ENCODE results near the gene OR1S2. TPM values are rescaled to one million over a fixed set of nuclear protein-coding genes. Genes with fewer than 3 reads are reported as not detected.

OR1S2 gene, protein sequence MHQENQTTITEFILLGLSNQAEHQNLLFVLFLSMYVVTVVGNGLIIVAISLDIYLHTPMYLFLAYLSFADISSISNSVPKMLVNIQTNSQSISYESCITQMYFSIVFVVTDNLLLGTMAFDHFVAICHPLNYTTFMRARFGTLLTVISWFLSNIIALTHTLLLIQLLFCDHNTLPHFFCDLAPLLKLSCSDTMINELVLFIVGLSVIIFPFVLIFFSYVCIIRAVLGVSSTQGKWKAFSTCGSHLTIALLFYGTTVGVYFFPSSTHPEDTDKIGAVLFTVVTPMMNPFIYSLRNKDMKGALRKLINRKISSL
- total RNA-seq (2022; extraction: Qiagen RNA extraction; ENCODE audit: low read depth) = not detected in 5 replicates

GRCh38 chr11:58204042-58204441 is at the start of gene OR1S2:
Gene OR1S2 (minus strand): TSS chr11:58204142. CDS start chr11:58204142, 0 bp downstream.

GRCh38 chr11:58212420-58212819 is 8.5 kb upstream of the OR1S2 start, which contains the start of gene OR1S1:
Gene OR1S1 (plus strand): TSS chr11:58212720.

DNA sequence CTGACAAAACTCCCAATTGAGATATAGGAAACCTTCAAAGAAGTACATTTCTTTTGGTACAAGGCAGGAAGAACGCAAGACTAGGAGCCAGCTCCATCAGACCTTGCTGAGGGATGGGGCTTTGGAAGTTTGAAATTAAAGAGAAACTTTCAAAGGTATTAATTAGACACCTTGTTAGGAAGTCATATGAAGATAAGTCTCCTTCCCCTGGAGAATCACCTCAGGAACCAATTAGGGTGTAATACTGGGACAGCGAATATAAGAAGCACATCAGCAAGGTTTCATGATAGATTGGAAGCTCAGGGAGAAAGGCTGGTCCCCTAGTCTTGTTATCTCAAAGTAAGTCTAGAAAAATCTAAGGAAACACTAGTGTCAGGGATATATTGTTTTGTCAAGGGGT is 15.2 kb downstream of the OR1S2 start, which contains the start of gene OR9Q2:
Gene OR9Q2, plus strand, starts transcription at position 301 of the 400 bp plus-strand sequence. CDS start 1,421 bp downstream, outside the sequence.

Other genes starting within 250 kb of the OR1S2 start
- not detected in 5 replicates for gene OR9Q1, start 180.3 kb downstream of the OR1S2 start, total RNA-seq (2022; extraction: Qiagen RNA extraction; ENCODE audit: low read depth)
- not detected in 5 replicates for gene OR6Q1, start 173.2 kb downstream of the OR1S2 start, total RNA-seq (2022; extraction: Qiagen RNA extraction; ENCODE audit: low read depth)
- not detected in 5 replicates for gene OR9I1, start 78.6 kb downstream of the OR1S2 start, total RNA-seq (2022; extraction: Qiagen RNA extraction; ENCODE audit: low read depth)
- gene OR9Q2, start 15.1 kb downstream of the OR1S2 start, total RNA-seq (2022; extraction: Qiagen RNA extraction; ENCODE audit: low read depth) = not detected in 5 replicates
- gene OR1S1, start 8.6 kb upstream of the OR1S2 start, total RNA-seq (2022; extraction: Qiagen RNA extraction; ENCODE audit: low read depth) = not detected in 5 replicates
- not detected in 5 replicates for gene OR10Q1, start 24.8 kb upstream of the OR1S2 start, total RNA-seq (2022; extraction: Qiagen RNA extraction; ENCODE audit: low read depth)
- not detected in 5 replicates for gene OR10W1, start 64.1 kb upstream of the OR1S2 start, total RNA-seq (2022; extraction: Qiagen RNA extraction; ENCODE audit: low read depth)
- gene OR5B17, start 154.9 kb upstream of the OR1S2 start, total RNA-seq (2022; extraction: Qiagen RNA extraction; ENCODE audit: low read depth) = not detected in 5 replicates
- gene OR5B3, start 202.7 kb upstream of the OR1S2 start, total RNA-seq (2022; extraction: Qiagen RNA extraction; ENCODE audit: low read depth) = not detected in 5 replicates
- not detected in 5 replicates for gene OR5B2, start 224.0 kb upstream of the OR1S2 start, total RNA-seq (2022; extraction: Qiagen RNA extraction; ENCODE audit: low read depth)
- gene OR5B12, start 238.1 kb upstream of the OR1S2 start, total RNA-seq (2022; extraction: Qiagen RNA extraction; ENCODE audit: low read depth) = not detected in 5 replicates

Measured in A549 treated with GW870086 at 1 μM for 4 hours (cell line).